ENCODE results near the gene GABRR2.

The GABRR2 gene

DNA sequence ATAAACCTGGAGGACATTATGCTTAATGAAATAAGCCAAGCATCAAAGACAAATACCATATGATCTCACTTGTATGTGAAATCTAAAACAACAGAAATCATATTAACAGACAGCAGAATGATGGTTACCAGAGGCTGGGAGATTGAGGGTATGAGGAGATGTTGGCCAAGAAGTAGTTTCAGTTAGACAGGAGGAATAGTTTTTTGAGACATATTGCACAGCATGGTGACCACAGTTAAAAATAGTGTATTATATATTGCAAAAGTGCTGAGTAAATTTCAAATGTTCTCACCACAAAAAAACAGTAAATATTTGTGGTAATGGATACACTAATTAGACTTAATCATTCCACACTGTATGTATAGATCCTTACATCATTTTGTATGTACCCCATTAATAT lies 99.7 kb downstream of the GABRR2 start:
- in situ Hi-C loops (cut with MboI; ENCODE audit: low sequenced_read_pairs): no loop called here

DNA sequence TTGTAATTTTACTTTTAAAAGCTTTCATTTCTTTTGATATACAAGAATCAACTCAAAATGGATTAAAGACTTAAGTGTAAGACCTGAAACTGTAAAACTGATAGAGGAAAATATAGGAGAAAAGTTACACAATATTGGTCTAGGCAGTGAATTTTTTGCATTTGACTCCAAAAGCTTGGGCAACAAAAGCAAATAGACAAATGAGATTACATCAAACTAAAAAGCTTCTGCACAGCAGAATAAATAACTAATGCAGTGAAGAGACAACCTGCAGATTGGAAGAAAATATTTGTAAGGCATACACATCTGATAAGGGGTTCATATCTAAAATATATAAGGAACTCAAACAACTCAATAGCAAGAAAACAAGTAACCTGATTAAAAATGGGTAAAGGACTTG lies 100.9 kb downstream of the GABRR2 start:
- in situ Hi-C loops (cut with MboI; ENCODE audit: low sequenced_read_pairs): no loop called here

DNA sequence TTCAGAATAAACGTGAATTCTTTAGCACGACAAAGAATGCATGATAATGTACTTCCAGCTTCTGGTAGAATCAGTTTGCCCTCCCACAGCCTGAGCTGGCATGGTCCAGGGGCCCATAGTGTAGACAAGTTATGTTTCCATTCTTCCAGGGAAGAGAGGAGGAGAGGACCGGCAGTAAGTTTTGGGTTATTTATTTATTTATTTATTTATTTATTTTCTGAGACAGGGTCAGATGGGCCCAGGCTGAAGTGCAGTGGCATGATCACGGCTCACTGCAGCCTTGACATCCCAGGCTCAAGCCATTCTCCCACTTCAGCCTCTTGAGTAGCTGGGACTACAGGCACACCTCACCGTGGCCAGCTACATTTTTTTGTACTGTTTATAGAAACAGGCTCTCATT lies 102.6 kb downstream of the GABRR2 start:
- in situ Hi-C loops (cut with MboI; ENCODE audit: low sequenced_read_pairs): no loop called here

DNA sequence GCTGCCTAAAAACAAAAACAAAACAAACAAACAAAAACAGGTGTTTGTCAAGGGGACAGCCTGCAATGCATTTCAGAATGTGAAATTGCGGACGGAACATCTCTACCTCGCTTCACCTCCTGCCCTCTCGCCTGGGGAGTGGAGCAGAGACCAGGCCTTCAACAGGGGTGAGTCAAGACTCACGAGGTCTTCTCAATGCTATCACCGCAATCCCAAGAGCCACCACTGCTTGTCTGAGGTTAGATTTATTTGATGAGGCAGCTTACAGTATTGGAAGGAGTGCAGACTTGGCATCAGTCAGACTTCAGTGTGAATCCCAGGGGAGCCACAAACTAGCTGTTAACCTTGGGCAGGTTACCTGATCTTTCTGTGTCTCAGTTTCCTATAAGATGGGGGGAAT lies 105.6 kb downstream of the GABRR2 start:
- in situ Hi-C loops (cut with MboI; ENCODE audit: low sequenced_read_pairs): no loop called here

DNA sequence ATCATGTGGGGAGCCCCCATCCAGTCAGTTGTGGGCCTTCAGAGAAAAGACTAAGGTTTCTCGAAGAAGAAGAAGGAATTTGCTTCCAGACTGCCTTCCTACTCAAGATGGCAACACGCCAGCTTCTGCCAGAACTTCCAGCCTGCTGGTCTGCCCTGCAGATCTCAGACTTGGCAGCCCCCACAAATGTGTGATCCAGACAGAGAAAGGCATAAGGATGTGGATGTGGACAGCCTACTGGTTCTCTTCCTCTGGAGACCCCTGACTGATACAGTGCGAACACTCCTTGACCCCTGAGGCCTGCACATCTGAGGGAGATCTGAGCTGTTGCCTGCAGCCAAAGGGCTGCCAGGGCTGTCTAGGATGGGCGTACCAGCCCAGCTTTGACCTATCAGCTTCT lies 106.5 kb downstream of the GABRR2 start:
- in situ Hi-C loops (cut with MboI; ENCODE audit: low sequenced_read_pairs): no loop called here

Measured in HL-60/S4 treated with phorbol 12-myristate 13-acetate at 8.2 ng/mL for 4 days and 3 days (cell line).